A204.1 (cell line): ENCODE data around the gene EXOG.

Experiments
- FAIRE-seq: peaks from 2 replicates; lab custom pipeline; 2012; peaks lifted over from hg19 to GRCh38; lab: Jason Lieb, UNC

Gene EXOG

DNA sequence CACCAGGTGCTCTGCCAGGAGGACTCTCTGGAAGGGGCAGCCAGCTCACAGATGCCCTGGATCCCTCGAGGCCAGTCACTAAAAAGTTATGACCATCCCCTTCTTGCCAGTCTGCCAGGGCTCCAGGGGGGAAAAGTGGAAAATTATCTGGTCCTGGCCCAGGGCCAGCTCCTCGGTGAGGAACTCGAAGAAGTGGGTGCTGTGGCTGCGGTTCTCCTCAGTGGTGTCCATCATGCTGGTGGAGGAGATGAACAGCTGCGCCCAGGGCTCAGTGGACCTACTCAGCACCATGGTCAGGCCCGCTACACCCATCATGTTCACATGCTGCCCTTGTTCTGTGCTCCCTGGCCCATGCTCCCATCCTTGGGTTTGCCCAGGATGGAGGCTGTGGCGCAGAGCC, 19.2 kb downstream of the EXOG start:
- no peak for FAIRE-seq

DNA sequence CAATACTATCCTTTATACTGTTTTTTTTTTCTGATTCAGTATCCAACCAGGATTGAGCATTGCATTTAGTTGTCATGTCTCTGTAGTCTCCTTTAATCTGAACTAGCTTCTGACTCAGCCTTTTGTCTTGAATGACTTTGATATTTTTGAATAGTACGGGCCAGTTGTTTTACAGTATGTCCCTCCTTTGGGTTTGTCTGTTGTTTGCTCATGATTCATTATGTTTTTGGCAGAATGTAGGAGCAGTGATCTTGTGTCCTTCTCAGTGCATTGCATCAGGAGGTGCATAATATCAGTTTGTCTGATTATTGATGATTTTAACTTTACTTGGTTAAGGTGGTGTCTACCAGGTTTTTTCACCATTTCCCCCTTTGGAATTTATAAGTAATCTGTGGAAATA, 20.5 kb downstream of the EXOG start:
- FAIRE-seq, result no peak

DNA sequence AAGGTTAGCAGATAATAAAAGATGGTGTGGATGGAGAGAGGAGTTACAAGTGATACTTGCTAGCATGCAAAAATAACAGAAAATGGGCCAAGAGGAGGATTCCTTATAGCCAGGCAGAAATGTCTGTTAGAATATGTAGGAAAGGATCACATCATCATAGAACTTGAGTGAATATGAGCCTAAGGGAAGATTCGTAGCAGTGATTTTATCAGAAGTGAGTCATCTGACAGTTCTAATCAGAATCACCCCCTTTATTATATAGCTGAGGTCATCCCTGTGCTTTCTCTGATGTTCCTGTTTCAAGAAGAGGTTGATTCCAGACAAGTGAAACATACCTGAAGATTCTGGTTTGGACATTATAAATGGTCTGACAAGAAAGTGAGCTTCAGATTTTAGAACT, 22.9 kb downstream of the EXOG start:
- no peak for FAIRE-seq

DNA sequence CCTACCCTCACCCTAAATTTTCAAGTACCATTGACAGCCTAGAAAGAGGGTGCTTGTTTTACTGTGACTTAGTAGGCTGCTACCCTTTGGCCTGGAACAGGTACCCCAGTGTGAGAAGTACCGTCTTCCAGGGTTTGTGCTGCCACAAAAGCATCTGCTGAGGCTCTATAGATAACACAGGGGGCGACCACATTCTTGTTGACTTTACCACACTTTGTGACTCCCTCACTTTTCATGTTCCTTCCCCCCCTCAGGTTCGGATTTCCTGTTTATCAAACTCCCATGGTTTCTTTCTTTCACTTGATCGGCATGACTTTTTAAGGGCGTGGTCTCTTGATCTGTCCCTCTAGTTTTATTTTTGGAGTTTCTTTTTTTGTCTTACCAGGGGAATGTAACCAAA, 23.5 kb downstream of the EXOG start:
- no peak for FAIRE-seq

DNA sequence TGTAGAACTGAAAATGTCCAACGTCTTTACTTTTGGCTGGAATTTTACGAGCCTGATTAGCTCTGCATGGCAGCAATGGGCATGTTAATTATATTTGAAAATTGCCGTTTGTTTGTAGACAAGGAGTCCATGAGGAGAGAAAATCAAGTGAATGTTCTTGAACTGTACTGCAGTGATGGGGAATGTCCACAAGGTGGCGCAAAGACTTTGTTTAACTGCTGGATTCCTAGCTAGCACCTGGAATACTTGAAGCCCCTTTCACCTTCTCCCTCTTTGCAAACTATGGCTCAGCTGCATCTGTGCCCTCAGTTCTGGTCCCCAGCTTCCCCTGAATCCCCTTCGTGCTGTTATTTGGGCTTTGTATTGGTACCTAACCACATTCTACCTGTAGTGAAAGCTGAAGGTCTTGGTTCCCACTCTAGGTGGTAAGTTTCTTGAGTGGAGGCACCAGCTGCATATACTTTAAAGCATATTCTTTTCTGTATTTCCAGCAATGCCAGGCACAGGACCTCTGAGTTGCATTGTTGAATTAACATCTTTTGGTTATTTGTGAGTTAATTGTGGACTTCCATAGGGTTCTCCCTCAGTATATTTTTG, 25.3 kb downstream of the EXOG start:
- FAIRE-seq, result peak; percentile 75

DNA sequence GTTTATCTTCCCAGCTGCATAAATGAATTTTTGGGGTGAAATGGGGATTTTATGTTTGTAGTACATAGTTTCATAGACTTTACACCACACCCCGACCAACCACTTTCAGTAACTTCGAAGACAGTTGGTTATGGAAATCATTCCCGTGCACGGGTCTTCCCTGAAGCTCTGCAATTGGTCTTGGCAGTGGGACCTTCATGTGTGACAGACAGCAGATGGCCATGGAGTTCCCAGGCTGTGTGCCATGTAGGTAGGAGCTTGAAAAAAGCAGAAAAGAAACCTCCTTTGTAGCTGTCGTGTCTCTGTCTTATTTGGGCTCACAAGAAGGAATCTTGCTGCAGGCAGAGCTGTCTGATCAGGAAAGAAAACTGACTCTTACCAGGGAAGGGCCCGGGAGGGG, 25.9 kb downstream of the EXOG start:
- FAIRE-seq, result no peak

DNA sequence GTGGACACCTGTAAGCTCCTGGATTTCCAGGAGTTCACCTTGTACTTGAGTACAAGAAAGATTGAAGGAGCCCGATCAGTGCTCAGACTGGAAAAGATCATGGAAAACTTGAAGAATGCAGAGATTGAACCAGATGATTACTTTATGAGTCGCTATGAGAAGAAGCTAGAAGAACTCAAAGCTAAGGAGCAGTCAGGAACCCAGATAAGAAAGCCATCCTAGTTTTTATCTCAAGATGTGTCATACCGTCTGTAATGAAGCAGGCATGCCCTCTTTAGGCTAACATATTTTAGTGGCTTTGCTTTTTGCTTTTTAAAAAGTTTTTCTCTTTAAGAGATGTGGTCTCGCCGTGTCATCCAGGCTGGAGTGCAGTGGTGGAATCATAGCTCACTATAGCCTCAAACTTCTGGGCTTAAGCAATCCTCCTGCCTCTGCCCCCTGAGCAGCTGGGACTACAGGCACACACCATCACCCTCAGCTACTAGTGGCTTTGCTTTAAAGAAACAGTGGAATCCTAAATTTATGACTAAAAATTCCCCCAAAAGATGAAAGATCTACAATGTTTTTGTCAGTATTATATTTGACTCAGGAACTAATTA, 28.1 kb downstream of the EXOG start:
- no peak for FAIRE-seq

DNA sequence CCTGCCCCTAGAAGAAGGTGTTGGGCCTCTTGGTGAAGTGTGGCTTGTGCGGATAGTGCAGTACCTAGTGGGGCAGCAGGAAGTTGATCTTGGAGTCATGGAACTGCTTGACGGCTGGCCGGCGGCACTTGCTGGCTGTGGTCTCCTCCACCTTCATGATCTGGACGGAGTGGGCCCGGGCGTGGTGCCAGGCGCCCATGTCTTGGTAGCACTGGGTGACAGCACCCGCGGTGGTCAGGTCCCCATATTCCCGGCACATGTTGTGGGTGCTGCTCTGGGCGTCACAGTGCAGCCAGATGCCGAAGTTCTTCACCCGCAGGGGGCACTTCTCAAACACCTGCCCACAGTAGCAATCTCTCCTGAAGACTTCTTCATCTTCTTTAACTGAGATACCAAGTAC, 30.7 kb downstream of the EXOG start:
- no peak for FAIRE-seq

DNA sequence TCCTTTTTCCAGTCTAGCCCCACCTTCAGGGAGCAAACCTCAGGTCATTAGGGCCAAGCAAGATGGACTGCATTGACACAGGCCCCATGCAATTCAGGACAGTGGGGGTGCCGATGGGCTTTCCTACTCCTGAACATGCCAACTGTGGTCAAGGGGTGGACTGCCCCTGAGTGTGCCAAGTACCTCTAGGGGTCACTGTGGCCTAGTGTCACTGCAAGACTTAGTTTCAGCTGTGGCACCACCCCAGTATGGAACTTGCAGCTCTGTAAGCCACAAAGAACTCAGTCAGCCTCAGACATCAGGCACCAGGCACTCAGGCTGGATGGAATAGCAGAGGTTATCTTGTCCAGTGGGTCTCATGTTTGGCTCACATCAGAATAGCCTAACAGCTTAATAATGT, 32.3 kb downstream of the EXOG start:
- FAIRE-seq, result no peak

DNA sequence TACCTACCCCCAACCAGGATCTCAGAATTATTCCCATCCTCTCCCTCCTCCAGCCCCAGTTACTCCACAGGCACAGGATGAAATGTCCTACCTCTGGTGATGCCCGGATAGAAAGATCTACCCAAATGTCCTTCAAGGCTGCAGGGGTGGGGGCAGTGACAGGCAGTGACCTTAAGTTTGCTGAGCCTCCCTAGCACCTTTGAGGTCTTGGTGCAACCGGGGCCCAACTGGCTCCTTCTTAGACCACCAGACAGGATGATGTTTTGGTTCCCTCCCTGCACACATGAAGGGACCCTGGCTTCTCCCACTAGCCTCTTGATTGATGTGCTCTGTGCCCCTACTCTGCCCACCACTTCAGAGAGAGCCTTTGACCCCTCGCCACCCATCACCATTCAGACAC, 36.4 kb downstream of the EXOG start:
- no peak for FAIRE-seq

DNA sequence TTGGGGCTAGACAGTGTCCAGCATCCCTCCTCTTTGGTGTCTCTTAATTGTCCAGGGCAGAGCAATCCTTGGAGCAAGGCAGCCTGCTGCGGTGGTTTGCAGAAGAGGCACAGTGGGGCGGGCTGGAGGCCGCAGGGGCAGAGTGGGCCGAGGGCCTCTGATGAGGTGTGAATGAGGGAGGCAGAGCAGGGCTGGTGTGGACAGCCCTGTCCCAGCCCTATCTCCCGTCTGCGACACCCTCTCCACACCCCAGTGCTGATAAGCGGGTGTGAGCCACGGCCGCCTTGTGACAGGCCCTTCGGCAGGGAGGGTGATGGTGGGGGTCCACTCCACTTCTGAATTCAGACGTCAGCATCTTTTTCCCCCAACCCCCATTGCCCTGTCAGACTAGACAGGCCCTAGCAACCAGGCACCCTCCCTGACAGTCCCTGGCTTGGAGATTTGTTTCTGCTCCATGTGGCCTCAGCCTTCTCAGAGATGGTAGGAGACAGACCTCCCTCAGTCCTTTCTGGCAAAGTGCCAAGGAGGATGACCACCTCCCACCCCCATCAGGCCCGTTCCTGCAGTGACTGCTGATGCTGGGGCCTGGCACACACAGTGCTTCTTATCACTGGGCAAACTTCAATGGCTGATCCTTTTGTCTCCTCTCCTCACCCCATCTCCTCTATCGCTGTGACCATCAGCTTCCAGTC, 37.3 kb downstream of the EXOG start:
- FAIRE-seq, result no peak

DNA sequence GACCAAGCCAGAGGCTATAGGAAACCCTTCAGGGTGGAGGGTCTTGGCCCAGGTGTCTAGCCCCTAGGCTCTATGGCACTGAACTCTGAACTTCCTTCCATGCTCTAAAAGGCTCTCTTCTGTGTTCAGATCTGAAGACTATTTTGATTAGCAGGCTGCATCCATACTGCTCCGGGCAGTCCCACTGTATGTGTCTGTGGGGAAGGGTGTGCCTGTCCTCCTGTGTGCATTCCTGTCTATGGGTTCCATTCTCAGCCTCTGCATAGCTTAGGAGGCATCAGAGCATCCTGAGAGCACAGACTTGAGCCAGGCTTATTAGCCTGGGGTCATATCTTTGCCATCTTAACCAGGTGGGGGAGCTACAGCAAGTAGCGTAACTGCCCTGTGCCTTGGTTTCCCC, 38.0 kb downstream of the EXOG start:
- FAIRE-seq, result no peak

DNA sequence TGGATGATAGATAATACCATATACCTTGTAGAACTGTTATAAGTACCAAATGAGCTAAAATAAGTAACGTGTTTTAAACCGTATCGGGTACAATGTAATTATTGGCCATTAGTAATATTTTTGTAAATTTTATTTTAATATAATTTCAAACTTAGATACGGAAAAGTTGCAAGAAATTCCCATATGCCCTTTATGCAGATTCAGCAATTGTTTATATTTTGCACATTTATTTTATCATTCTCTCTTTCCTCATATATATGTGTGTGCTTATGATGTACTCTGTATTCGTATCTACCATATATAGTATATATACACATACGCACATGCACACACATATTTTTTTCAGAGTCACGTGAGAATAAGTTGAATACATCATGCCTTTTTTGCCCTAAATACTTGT, 38.5 kb downstream of the EXOG start:
- FAIRE-seq, result no peak

DNA sequence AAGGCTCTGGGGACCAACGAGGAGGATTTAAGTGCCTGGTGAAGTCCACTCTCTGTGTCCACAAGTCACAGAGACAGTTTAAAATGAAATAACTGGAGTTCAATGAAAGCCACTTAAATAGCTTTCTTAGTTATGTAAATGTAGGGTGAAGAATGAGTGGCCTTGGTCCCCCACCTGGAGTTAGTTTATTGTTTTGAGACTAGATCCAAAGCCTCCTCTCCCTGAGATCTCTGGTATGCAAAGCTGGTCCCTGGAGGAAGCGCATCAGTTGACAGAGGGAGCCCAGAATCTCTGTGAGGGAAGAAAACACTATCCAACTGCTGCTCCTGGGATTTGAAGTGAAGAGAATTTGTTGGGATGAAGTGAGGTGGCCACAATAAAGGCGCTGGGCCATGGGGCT, 40.5 kb downstream of the EXOG start:
- FAIRE-seq, result no peak

DNA sequence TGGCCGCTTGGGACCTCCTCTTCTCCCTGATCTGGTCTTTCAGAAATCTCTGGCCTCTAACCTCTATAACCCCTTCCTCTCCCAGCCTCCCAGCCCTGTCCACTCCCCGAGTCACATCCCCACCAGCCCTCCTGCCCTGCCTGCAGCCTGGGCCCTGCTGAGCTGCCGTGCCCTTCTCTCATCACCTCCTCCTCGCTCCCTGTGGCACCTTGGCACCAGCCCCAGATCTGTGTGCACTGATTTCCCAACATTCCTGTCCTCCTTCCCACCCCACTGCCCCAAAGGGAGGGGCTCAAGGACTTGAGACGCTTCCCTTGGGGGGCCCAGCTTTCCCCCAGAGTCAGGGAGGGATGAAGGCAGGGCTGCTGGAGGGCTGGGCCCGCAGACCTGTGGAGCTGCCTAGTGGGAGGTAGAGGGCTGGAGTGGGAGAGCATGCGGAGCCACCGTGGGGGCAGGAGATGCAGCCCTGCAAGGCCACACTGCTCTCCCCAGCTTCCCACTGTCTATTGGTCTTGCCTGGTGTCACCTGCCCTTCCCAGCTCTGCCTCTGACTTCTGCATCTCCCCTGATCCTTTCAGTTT, 42.7 kb downstream of the EXOG start:
- FAIRE-seq, result no peak

DNA sequence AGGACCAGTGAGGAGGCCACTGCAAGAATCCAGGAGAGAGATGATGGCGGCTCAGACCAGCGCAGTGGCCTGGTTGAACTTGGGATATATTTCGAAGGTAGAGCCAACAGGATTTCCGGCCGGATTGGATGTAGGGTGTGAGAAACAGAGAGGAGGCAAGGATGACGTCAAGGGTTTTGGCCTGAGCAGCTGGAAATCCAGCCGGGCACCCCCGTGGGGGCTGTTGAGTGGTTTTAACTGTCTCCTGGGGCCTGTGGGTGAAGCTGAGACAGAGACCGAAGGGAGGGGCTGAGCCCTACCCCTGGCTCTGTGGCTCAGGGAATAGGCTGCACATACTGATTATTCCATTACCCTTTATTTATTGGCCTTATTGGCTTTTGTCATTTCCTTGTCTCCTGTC, 45.7 kb downstream of the EXOG start:
- no peak for FAIRE-seq

DNA sequence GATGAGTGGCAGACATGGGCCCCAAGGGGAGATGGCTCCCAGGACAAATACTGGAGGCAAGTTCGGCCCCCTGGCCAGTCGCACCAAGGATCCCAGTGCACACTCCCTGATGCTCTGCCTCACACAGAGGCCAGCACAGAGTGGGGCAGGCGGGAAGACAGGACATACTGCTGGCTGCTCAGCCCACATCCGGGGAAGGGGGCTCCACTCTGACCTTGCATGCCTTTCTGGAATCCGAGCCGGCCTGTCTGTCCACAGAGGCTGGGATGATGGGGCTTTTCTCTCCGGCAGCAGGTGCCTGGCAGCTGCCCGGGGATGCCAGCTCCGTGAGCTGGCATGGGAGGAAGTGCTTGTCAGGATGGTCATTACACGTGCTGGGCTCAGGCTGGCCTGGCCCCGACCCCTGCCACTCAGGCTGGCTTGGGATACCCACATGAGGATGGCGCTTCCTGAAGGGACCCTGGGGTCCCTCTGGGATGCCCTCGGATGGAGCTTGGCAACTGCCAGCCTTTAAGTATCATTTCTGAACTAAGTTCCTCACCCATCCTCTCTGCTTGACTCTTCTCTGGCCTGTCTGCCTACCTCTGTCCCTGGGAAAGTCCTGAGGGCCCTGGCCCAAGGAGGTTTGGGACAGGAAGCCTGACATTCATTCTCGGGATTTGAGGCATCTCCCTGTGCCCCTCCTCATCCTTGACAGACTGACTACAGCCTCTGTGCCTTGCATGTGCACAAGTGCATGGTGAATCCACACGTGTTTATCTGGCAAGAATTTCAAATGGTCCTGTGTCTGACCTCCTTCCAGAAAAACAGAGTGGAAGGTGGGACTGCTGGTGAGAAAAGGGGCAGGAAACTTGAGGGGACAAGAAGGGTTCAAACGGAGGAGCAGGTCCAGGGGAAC, 46.5 kb downstream of the EXOG start:
- FAIRE-seq, result no peak

DNA sequence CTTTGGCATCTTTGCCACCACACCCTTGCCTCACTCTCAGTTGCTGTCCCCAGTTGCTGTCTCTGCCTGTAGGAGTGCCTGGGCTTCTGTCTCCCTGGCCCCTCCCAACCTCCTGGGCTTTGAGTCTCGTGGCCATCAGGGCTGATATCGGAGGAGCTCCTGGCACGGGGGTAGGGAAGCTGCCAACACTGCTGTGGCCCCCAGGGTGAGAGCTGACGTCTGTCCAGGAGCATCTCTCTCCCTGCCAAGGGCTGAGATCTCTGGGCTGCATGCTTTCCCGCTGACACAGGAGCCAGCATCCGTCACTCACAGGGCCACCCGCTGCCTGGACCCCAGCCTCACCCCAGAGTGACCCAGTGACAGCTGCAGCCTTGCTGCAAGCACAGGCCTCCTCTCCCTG, 47.4 kb downstream of the EXOG start:
- no peak for FAIRE-seq

DNA sequence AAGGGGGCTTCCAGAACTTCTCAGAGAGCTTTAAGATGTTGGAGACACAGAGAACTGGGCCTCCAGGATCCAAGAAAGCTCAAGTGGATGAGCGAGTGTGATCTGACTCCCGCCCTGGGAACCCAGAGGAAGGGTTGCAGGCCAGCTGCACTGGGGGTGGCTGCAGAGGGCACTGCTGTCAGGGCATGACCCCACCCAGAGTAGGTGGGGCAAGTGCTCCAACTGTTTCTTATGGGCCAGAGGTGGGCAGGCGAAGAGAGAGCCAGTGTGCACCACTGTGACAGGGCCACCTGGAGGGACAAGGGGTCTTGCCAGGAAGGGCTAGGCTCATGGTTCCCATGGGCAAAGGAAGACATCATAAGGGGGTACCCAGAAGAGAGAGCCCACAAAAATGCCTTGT, 48.8 kb downstream of the EXOG start:
- FAIRE-seq, result no peak

DNA sequence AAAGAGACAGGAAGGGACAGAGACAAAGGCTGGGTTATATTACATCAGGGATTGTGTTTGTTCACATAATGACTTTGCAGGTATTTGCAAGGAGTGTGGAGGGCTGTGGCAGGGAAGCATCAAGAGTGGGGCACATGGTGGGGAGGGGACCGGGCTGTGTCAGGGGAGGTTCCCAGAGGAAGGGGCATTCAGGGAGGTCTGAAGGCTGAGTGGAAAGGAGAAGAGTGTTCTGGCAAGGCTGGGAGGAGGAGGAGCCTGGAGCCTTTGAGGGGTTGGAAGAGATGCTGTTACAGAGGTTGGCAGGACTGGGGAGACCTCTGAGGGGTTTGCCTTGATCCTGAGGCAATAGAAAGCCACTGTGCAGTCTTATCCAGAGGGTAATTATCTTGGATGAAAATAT, 49.4 kb downstream of the EXOG start:
- no peak for FAIRE-seq

DNA sequence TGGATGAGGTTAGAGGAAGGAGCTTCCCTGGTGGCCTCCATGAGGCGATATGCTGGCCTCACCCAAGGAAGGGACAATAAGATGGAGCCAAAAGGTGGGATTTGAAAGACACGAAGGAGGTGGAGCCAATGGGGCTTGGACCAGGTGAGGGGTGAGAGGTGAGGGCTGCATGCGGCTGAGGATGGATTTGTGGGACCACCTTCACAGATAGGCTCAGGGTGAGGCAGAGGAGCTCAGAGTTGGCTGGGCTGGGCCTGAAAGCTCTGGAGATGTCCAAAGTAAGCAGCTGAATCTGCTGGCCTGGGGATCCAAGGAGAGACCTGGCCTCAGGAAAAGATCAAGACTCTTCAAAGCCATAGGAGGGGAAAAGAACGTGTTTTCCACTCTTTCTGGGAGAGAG, 49.8 kb downstream of the EXOG start:
- FAIRE-seq, result no peak

DNA sequence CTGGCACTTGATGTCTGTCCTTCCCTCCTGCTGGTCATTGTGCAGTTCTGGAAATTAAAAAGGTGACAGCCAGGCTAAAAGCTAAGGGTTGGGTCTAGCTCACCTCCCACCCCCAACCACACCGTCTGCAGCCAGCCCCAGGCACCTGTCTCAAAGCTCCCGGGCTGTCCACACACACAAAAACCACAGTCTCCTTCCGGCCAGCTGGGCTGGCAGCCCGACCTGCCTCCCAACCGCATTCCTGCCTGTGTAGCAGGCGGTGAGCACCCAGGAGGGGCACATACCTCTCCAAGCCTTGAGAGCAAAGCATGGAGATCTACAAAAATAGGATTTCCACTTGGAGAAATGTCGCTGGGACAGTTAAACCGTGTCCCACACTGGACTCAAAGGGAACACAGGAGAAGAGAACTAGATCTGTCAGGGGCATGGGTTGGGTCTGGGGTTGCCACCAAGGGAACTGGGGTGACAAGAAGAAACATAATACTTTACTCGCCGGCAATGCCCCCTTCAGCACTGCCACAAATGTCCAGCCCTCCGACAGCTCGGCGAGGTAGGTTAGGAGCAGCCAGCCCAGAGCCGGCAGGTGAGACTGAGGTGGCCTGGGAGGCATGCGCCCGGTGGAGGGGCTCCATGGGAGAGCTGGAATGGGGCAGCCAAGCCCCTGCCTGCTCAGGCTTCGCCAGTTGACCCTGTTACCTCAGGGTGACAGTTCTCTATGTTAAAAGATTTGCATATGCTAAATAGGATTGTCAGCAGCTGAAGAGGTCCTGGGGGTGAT, 52.2 kb downstream of the EXOG start:
- no peak for FAIRE-seq
